Peyer's patch (tissue), 4 donors: ENCODE results near the gene ITGAV. TPM values are rescaled to one million over a fixed set of nuclear protein-coding genes. Genes with fewer than 3 reads are reported as not detected.
A peak's percentile ranks its signal among the peaks of the same experiment; 100 is the strongest.

Experiments used
- DNase-seq, 3 donors: peaks; one replicate each; pipeline ENCODE4 v3.0.0-alpha.2; 2017 to 2019
- H3K27ac ChIP-seq, 4 donors: fragments of 200-600 bp; sonication (generic); one replicate each; pipeline ENCODE4 v1.5.1; 2016 to 2019
- H3K27me3 ChIP-seq, 2 donors: fragments of 200-600 bp; sonication (generic); one replicate each; pipeline ENCODE4 v1.5.1; 2019
- H3K36me3 ChIP-seq, 3 donors: fragments of 200-600 bp; sonication (generic); one replicate each; pipeline ENCODE4 v1.5.1; 2016 to 2019
- H3K4me1 ChIP-seq, 4 donors: fragments of 200-600 bp; sonication (generic); one replicate each; pipeline ENCODE4 v1.5.1; 2016 to 2019
- H3K4me3 ChIP-seq, 4 donors: fragments of 200-600 bp; sonication (generic); 1 replicate in 3 of 4; 2 replicates in 1 of 4; pipeline ENCODE4 v1.5.1; 2016 to 2019; ENCODE audit warnings: mild to moderate bottlenecking in 1 of 4
- H3K9me3 ChIP-seq, 4 donors: fragments of 200-600 bp; sonication (generic); one replicate each; pipeline ENCODE4 v1.5.1; 2016 to 2019; ENCODE audit warnings: mild to moderate bottlenecking in 1 of 4
- CTCF ChIP-seq, 6 experiments: fragments of 450-650 bp in 4 of 6; fragments of 200-600 bp in 2 of 6; sonication (generic) in 1 of 6; IDR thresholded peaks; one replicate each; pipeline ENCODE4 v1.5.1; 2017 to 2019; ENCODE audit warnings: antibody characterized with exemption in 6 of 6, mild to moderate bottlenecking in 3 of 6, moderate library complexity in 1 of 6
- POLR2A ChIP-seq, 2 donors: fragments of 450-650 bp; IDR thresholded peaks; one replicate each; pipeline ENCODE4 v1.5.1; 2017; ENCODE audit warnings: antibody characterized with exemption in 2 of 2, mild to moderate bottlenecking in 2 of 2, moderate library complexity in 2 of 2
- total RNA-seq, 4 donors: library from RNA; depleted of rRNA; stranded (reverse); fragments of >200 nt; gene quantifications; one replicate each; pipeline ENCODE4 v1.1.0, GENCODE V29; 2016

The ITGAV gene
- total RNA-seq, 4 donors from 2014 or later: 28.1 to 35.9 (median 31.2) TPM

- Histone ChIP-seq H3K9me3 (no peaks in the 10 kb centered on the region), H3K4me1 (no peaks in the 10 kb centered on the region), H3K4me3 (no peak overlapping the region), H3K36me3 (peaks cover 0 to 46% (median 0%) of the 10 kb centered on the region in 3 donors), H3K27me3 (no peaks in the 10 kb centered on the region), H3K27ac (no peak overlapping the region)
- TF ChIP-seq POLR2A (IDR thresholded peaks at IDR 0.05) (no peak), CTCF (IDR thresholded peaks at IDR 0.05) (no peak)
- no peak for DNase-seq
These were observed 50.1 kb downstream of the ITGAV start for GRCh38 chr2:186639939-186640338.

GRCh38 chr2:186641132-186641806 is 51.4 kb downstream of the ITGAV start:
- Histone ChIP-seq H3K36me3 (peaks cover 0 to 41% (median 0%) of the 10 kb centered on the region in 3 donors), H3K27ac (no peak overlapping the region), H3K9me3 (no peaks in the 10 kb centered on the region), H3K27me3 (no peaks in the 10 kb centered on the region), H3K4me3 (no peak overlapping the region), H3K4me1 (no peaks in the 10 kb centered on the region)
- DNase-seq: no peak
- TF ChIP-seq POLR2A (IDR thresholded peaks at IDR 0.05) (no peak), CTCF (IDR thresholded peaks at IDR 0.05) (no peak)

- DNase-seq: peak in 1 of 3 donors; percentile 53
- TF ChIP-seq POLR2A (IDR thresholded peaks at IDR 0.05): no peak
- TF ChIP-seq CTCF (IDR thresholded peaks at IDR 0.05): peak; percentile 7 to 78 (median 62)
- Histone ChIP-seq H3K4me1 (no peaks in the 10 kb centered on the region), H3K4me3 (no peak overlapping the region), H3K27me3 (no peaks in the 10 kb centered on the region), H3K9me3 (no peaks in the 10 kb centered on the region), H3K36me3 (peaks cover 0 to 37% (median 0%) of the 10 kb centered on the region in 3 donors), H3K27ac (no peak overlapping the region)
These were observed 52.0 kb downstream of the ITGAV start for GRCh38 chr2:186641807-186642321.

GRCh38 chr2:186644791-186645190 is 54.9 kb downstream of the ITGAV start:
- Histone ChIP-seq H3K4me1 (no peaks in the 10 kb centered on the region), H3K4me3 (no peak overlapping the region)

GRCh38 chr2:186645999-186646398 is 56.1 kb downstream of the ITGAV start:
- H3K9me3 ChIP-seq: no peaks in the 10 kb centered on the region
- H3K27ac ChIP-seq: no peak overlapping the region
- H3K27me3 ChIP-seq: no peaks in the 10 kb centered on the region
- no peaks in the 10 kb centered on the region for H3K4me1 ChIP-seq
- DNase-seq: no peak
- H3K4me3 ChIP-seq: no peak overlapping the region
- H3K36me3 ChIP-seq: peaks cover 0 to 42% (median 0%) of the 10 kb centered on the region in 3 donors
- TF ChIP-seq POLR2A (IDR thresholded peaks at IDR 0.05) (no peak), CTCF (IDR thresholded peaks at IDR 0.05) (no peak)

More at GRCh38 chr2:186644791-186645190, 54.9 kb downstream of the ITGAV start:
- Histone ChIP-seq H3K27me3 (no peaks in the 10 kb centered on the region), H3K9me3 (no peaks in the 10 kb centered on the region), H3K36me3 (peaks cover 0 to 38% (median 0%) of the 10 kb centered on the region in 3 donors), H3K27ac (no peak overlapping the region)
- TF ChIP-seq POLR2A (IDR thresholded peaks at IDR 0.05): no peak
- TF ChIP-seq CTCF (IDR thresholded peaks at IDR 0.05): no peak
- DNase-seq: no peak
